HG03354 (cell line): ENCODE measurements around the gene VAV3.

ENCODE experiments used
- ATAC-seq: cut with Tn5 transposase; IDR thresholded peaks from one replicate; pipeline ENCODE4 v1.9.1; 2021; ENCODE audit warnings: mild to moderate bottlenecking; ENCODE audit not compliant: unreplicated experiment, poor library complexity, severe bottlenecking

The VAV3 gene

DNA sequence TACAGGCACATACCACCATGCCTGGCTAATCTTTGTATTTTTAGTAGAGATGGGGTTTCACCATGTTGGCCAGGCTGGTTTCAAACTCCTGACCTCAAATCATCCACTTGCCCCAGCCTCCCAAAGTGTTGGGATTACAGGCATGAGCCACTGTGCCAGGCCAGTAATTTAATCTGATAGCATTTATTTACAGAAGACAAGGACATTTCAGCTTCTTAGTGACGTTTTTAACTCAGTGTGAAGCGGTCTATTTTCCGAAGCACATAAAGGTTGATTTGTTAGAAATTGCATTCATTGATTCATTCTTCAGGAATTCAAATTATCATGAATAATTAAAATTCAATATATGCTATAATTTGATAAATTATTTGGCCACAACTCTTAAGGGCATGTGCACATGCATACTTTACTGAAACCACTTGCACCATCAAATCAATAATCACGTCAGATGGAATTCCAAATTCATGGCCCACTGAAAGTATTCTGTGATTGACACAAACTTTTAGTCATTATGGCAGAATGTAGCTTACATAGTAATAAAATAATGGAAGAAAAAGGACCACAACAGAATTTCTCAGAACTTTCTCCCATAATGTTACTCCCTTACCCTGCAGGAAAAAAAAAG, 339.5 kb downstream of the VAV3 start:
- no peak for ATAC-seq

- ATAC-seq = no peak
Measured at GRCh38 chr1:107623431-107623830, 341.5 kb downstream of the VAV3 start.

DNA sequence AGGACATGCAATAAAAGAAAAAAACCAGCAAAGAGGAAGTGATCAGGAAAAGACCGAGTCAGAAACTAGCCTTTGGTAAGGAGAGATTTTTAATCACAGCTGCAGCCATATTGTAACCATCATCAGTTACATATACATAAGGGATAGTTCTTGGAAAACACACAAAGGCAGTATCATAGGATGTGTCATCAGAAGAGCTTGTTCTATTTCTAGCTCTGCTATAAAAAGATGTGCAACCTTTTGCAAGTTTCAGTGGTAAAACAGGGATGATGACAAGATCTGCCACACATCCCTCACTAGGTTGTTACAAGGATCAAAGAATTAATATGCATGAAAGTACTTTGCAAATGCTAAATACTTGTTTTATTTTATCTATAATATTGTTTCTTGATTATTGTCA, 342.0 kb downstream of the VAV3 start:
- ATAC-seq = no peak

DNA sequence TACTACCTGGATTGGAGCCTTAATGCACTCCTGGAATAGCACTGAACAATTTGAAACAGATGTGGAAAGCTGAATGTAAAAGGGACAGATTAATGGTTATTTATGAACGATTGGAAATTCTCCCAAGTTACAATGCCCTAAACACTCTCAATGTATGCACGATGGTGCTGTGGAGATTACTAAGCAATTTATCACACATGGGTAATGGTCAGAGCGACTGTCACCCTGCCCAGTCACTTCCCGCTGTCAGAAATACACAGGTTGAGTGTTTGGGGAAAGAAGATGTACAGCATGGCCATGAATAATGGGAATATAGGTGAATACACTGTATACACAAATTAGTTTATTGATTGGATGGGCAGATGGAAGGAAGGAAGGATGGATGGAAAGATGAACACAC, 342.4 kb downstream of the VAV3 start:
- no peak for ATAC-seq

DNA sequence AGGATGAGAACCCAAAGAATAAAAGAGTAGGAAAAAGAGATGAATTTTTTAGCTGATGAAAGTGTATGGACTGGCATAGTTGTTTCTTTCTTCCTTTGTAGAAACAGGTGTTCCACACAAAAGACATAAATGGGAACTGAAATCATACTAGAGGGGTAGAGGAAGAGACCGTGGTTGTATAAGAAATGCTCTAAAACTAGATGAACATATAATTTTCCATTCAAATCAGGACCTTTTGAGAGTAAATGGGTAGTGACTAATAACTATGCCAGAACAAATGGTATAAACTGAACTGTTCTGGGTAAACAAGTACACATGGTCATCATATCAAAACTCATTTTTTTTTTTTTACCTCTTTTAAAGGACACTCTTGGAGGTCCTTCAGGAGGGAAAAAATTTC, 344.2 kb downstream of the VAV3 start:
- ATAC-seq = no peak

- ATAC-seq = no peak
Measured at GRCh38 chr1:107618539-107618938, 346.4 kb downstream of the VAV3 start.

- no peak for ATAC-seq
Measured at GRCh38 chr1:107617921-107618320, 347.1 kb downstream of the VAV3 start.

GRCh38 chr1:107617456-107617855, 347.5 kb downstream of the VAV3 start:
- ATAC-seq = no peak

GRCh38 chr1:107609808-107610207, 355.2 kb downstream of the VAV3 start:
- ATAC-seq = no peak

DNA sequence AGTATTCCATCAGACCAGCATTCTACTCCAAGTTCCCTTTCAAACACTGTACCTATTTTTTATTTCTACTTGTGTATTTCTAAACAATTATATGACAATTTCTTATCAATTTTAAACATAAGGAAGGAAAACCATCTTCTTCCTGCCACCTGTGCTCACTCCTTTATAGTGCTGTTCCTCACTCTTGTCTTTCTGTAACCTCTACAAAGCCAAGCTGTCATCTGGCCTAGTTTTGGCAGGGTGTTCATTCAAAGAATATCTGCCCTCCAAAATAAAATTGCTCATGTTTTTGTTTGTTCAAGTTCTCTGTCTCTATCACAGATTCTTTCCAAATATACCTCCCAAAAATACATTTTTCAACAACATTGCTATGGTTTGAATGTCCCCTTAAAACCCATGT, 360.2 kb downstream of the VAV3 start:
- ATAC-seq = no peak

- no peak for ATAC-seq
Measured at GRCh38 chr1:107600607-107601160, 364.3 kb downstream of the VAV3 start.

DNA sequence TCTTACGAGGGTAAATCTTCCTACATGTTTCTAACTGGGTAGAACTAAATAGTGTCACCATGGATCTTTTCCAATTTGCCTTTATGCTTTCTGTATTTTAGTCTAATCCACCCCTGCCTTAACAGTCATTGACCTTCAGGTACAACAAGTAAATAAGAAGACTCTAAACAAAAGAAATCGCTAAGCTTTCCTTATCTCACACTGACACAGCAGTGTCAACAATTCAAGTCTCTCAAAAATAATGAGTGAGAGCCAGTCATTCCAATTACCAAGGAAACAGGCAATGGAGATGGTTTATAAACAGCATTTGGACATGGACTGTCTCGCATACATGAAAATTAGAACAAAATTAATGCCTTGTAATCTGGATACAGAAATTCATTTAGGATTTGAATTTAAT, 365.8 kb downstream of the VAV3 start:
- no peak for ATAC-seq

- no peak for ATAC-seq
Measured at GRCh38 chr1:107597290-107597689, 367.7 kb downstream of the VAV3 start.

DNA sequence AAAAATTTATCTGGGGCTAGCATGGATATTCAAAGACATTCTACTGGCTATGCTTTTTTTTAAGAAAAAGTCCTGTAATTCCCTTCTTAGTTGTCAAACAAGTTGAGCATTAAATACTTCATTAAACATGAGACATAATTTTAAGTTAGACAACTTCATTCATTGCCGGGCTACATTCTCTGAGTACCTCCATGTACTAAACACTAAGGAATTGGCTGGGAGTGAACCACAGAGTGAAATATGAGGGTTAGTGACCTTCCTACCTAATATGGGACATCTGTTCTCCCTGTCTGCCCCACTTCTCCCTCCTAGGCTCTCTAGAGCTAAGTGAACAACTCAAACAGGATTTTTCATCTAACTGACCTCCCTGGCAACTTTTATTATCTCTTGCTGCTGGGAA, 370.4 kb downstream of the VAV3 start:
- ATAC-seq = no peak

- ATAC-seq = no peak
Measured at GRCh38 chr1:107593501-107594209, 371.3 kb downstream of the VAV3 start.

GRCh38 chr1:107590900-107591622, 373.9 kb downstream of the VAV3 start:
- ATAC-seq = no peak

- no peak for ATAC-seq
Measured at GRCh38 chr1:107590087-107590486, 374.9 kb downstream of the VAV3 start.

- no peak for ATAC-seq
Measured at GRCh38 chr1:107588321-107588720, 376.7 kb downstream of the VAV3 start.

DNA sequence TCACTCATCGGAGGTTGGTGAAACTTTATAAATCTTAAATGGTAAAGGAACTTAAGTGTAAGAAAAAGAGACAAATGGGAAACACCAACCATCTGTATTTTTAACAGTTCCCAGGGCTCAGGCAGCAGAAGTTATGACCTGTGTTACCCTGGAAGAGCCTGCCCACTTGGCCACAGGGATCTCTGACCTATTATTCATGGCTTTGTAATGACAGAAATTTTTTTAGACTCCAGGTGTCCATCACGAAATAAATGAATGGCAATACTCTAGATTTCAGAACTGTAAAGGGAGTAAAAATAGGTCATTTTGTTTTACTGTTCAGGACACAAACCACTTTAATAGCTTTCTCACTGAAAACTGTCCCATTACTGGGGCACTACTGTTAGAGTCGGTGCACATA, 389.8 kb downstream of the VAV3 start:
- no peak for ATAC-seq

DNA sequence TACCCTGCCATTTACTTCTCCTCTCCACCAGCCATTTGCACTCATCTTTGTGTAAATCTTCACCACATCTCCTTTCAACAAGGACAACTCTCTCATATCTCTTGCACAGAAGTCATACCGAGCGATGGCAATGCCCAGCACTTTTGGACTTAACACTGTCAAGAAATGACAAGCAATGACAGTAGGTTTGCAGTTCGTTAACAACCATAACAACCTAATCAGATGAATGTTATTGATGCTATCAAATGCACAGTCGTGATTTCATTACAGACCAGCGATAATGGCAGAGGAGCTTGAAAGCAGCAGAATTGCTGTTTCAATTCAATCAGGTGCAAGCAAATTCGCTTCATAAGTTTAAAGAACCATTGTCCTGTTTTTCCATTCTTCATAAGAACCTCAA, 390.9 kb downstream of the VAV3 start:
- ATAC-seq = no peak

- ATAC-seq = no peak
Measured at GRCh38 chr1:107572674-107573211, 392.2 kb downstream of the VAV3 start.
